HFFc6 (cell line): ENCODE data around the gene TACC2. TPM values are rescaled to one million over a fixed set of nuclear protein-coding genes. Genes with fewer than 3 reads are reported as not detected.

Source experiments
- DNase-seq: peaks from one replicate; pipeline ENCODE4 v3.0.0-alpha.2; 2018
- H3K27ac Mint-ChIP-seq: 2 replicates; pipeline ENCODE4 v1.8.0; 2020; ENCODE audit warnings: mild to moderate bottlenecking, mixed read lengths
- H3K27me3 Mint-ChIP-seq: 2 replicates; pipeline ENCODE4 v1.8.0; 2021; ENCODE audit warnings: mild to moderate bottlenecking, moderate library complexity, mixed read lengths; ENCODE audit not compliant: insufficient read depth
- H3K36me3 Mint-ChIP-seq: 2 replicates; pipeline ENCODE4 v1.8.0; 2021; ENCODE audit warnings: low read depth, mixed read lengths
- H3K4me1 Mint-ChIP-seq: 2 replicates; pipeline ENCODE4 v1.8.0; 2020; ENCODE audit warnings: low read depth, mixed read lengths
- H3K4me3 Mint-ChIP-seq: 2 replicates; pipeline ENCODE4 v1.8.0; 2020; ENCODE audit warnings: mild to moderate bottlenecking, moderate library complexity, mixed read lengths
- H3K9me3 Mint-ChIP-seq: 2 replicates; pipeline ENCODE4 v1.8.0; 2020; ENCODE audit warnings: mild to moderate bottlenecking, mixed read lengths
- total RNA-seq, 6 experiments: library from RNA; stranded (reverse); fragmentation: NEBNext Ultra II Directional; extraction: Animal tissue kit (Norgen Biotek cat#: 25700); gene quantifications; 2 replicates in 1 of 6; 3 replicates in 5 of 6; pipeline ENCODE4 v1.2.3, GENCODE V29; 2021
- TF ChIP-seq, protein P1 (sequence below): fragments of 200-600 bp; sonication (generic); IDR thresholded peaks from 2 replicates; pipeline ENCODE4 v1.5.0; 2021; ENCODE audit warnings: antibody characterized with exemption, mild to moderate bottlenecking

Gene TACC2
- total RNA-seq, 6 experiments from 2014 or later: 15.9 to 19.5 (median 17.5) TPM

DNA sequence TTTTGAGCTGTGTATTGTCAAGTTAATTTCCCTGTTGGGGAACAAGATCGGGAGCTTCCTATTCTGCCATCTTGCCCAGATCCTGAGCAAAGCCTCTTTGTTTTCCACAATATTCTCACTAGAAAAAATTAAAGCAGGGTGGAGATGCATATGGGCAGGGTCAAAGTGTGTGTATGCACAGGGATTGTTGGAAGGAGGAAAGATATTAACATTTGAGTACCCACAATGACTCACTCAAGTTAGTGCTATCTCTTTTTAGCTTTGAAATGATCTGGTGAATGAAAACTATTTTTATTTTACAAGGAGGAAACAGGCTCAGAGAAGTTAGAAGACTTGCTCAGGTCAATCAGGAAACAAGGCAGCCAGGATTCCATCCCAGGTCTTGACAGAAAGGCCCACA, 275.5 kb downstream of the TACC2 start:
- H3K9me3 Mint-ChIP-seq: peaks cover 15% of the 10 kb centered on the region
- no peaks in the 10 kb centered on the region for H3K27me3 Mint-ChIP-seq
- peaks cover 39% of the 10 kb centered on the region for H3K4me1 Mint-ChIP-seq
- H3K27ac Mint-ChIP-seq: peak overlapping the region; percentile 62
- DNase-seq: peak; percentile 33
- peak overlapping the region; percentile 66 for H3K4me3 Mint-ChIP-seq
- H3K36me3 Mint-ChIP-seq: peaks cover 19% of the 10 kb centered on the region
- TF ChIP-seq, protein P1, sequence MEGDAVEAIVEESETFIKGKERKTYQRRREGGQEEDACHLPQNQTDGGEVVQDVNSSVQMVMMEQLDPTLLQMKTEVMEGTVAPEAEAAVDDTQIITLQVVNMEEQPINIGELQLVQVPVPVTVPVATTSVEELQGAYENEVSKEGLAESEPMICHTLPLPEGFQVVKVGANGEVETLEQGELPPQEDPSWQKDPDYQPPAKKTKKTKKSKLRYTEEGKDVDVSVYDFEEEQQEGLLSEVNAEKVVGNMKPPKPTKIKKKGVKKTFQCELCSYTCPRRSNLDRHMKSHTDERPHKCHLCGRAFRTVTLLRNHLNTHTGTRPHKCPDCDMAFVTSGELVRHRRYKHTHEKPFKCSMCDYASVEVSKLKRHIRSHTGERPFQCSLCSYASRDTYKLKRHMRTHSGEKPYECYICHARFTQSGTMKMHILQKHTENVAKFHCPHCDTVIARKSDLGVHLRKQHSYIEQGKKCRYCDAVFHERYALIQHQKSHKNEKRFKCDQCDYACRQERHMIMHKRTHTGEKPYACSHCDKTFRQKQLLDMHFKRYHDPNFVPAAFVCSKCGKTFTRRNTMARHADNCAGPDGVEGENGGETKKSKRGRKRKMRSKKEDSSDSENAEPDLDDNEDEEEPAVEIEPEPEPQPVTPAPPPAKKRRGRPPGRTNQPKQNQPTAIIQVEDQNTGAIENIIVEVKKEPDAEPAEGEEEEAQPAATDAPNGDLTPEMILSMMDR: no peak

DNA sequence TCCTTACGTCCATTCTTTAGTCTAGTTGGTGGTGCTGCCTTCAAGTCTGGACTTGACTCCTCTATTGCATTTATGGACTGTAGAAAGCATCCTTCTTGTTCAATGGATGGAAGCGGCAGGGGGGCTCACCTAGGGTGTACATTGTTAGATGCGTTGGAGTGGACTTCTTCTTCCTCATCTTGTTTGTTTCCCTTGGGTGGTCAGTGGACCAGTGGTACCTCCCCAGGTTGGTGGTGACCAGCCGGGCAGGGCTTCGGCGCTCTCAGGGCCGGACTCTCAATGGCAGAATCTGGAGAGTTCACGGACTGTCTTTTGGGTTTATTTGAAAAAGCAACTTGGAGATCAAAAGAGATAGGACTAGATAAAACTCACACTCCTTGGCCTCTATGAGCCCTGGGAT, 276.0 kb downstream of the TACC2 start:
- Mint-ChIP-seq H3K9me3 (peaks cover 15% of the 10 kb centered on the region), H3K36me3 (peaks cover 16% of the 10 kb centered on the region), H3K27ac (peak overlapping the region; percentile 62), H3K4me3 (peak overlapping the region; percentile 66), H3K4me1 (peaks cover 39% of the 10 kb centered on the region), H3K27me3 (no peaks in the 10 kb centered on the region)
- DNase-seq: no peak
- TF ChIP-seq, protein P1: no peak

DNA sequence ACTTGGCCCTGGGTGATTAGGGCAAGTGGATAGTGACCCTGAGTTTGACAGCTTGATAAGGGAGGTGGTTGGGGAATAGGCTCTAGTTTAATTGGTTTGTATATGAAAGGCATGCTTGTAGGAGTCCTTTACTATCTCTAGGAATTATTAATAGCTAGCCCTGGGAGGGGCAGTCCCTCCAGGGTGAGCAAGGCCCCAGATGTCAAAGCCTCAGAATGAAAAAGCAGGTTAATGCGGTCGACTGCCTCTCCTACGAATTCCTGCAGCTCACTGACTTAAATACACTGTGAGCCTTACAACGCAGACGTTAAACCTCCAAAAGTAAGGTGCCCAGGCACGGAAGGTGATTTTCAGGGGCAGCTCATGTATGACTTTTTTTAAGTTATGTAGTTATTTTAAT, 276.9 kb downstream of the TACC2 start:
- TF ChIP-seq, protein P1: no peak
- Mint-ChIP-seq H3K27ac (no peak overlapping the region), H3K36me3 (peaks cover 15% of the 10 kb centered on the region)

DNA sequence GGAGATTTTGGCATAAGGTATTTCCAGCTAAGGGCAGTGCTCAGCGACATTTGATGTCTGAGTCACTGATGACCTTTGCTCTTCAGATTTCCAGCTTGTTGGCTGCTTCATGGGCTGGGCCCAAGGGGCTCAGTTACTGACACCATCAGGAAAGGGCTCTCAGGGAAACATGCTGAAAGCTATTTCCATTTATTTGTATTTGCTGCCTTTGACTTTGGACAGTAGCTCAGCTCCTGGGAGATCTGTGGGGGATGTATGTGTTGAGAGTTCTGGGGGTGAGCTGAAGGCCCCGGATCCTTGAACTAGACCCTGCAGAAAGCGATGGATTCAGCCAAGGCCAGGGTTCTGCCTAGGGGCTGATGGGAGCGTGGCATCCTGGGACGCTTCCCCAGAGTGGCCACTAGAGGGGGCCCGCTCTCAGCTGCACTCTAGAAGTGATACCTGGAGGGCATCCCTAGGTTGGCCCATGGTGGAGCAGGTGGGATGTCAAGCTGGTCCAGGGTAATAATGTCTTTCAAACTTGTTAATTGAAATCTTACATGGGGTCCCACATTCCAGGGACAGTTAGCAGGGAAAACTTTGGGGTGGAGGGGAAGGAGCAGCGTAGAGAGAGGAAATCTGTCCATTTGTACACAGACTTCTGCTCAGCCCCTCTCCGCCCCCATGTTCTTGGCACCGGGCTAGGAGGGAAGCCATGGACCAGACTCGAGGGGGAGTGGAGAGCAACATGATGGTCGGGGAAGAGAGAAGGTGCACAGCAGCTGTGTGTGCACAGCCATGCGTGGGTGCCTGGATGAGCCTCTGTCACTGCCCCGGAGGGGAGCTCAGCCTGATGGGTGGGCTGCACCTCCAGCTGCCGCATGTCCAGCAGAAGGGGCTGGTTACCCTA, 279.1 kb downstream of the TACC2 start:
- H3K9me3 Mint-ChIP-seq: peaks cover 4% of the 10 kb centered on the region
- peaks cover 36% of the 10 kb centered on the region for H3K4me1 Mint-ChIP-seq
- TF ChIP-seq, protein P1: peak; percentile 97
- H3K36me3 Mint-ChIP-seq: peaks cover 4% of the 10 kb centered on the region
- H3K27ac Mint-ChIP-seq: no peak overlapping the region
- H3K4me3 Mint-ChIP-seq: no peak overlapping the region
- H3K27me3 Mint-ChIP-seq: no peaks in the 10 kb centered on the region
- peak; percentile 4 for DNase-seq

More for the DNA sequence above, 276.9 kb downstream of the TACC2 start:
- H3K4me1 Mint-ChIP-seq: peaks cover 39% of the 10 kb centered on the region
- H3K9me3 Mint-ChIP-seq: peaks cover 15% of the 10 kb centered on the region
- no peak overlapping the region for H3K4me3 Mint-ChIP-seq
- no peaks in the 10 kb centered on the region for H3K27me3 Mint-ChIP-seq
- no peak for DNase-seq

DNA sequence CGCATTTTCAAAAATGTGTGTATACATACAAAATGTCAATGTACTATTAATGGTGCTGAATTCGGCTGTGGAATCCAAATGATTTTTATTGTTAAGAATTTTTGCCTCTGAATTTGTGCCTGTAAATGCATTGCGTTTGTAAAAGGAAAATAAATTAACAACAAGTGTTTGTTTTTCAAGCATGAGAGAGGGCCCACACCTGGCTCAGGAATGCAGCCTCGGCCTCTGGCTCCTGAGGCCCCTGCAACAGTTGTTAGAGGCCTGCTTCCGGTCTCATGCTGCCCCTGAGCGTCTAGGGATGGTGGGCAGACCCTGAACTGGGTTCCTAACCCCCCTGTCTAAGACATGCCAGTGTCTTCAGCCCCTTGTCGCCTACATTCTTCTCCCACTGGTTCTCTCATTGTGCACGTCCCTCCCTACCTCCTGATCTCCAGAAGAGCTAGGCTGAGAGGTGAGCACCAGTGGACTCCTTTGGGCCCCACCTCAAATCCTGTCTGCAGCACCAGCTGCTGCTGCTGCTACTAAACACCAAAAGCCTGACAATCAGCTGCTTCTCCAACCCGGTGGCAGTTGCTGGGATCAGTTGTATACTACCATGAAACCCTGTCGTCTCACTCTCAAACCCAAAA, 280.2 kb downstream of the TACC2 start:
- no peak for DNase-seq
- Mint-ChIP-seq H3K4me3 (no peak overlapping the region), H3K9me3 (no peaks in the 10 kb centered on the region), H3K4me1 (peaks cover 25% of the 10 kb centered on the region), H3K36me3 (no peaks in the 10 kb centered on the region), H3K27me3 (no peaks in the 10 kb centered on the region), H3K27ac (no peak overlapping the region)
- TF ChIP-seq, protein P1: no peak
